SK-N-SH treated with all-trans-retinoic acid at 6 μM for 48 hours (cell line): ENCODE results near the gene ACO1.

ENCODE experiments used
- GLIS3 ChIP-seq: fragments of 250-450 bp; sonication (Bioruptor Pico); IDR thresholded peaks from 2 replicates; pipeline ENCODE4 v1.5.0; 2020; ENCODE audit warnings: mild to moderate bottlenecking, moderate library complexity
- POU6F1 ChIP-seq: fragments of 250-450 bp; sonication (Bioruptor Pico); IDR thresholded peaks from 2 replicates; pipeline ENCODE4 v1.8.0; 2021; ENCODE audit warnings: low read depth, mild to moderate bottlenecking, moderate library complexity, borderline replicate concordance
- SNAI2 ChIP-seq: fragments of 250-450 bp; sonication (Bioruptor Pico); IDR thresholded peaks from 2 replicates; pipeline ENCODE4 v1.5.0; 2020; ENCODE audit warnings: mild to moderate bottlenecking, moderate library complexity
- TSHZ2 ChIP-seq: fragments of 250-450 bp; sonication (Bioruptor Pico); IDR thresholded peaks from 2 replicates; pipeline ENCODE4 v1.5.0; 2020; ENCODE audit warnings: mild to moderate bottlenecking, moderate library complexity
- ZFP3 ChIP-seq: fragments of 250-450 bp; sonication (Bioruptor Pico); IDR thresholded peaks from 2 replicates; pipeline ENCODE4 v1.5.0; 2020; ENCODE audit warnings: mild to moderate bottlenecking, moderate library complexity
- ZFP30 ChIP-seq: fragments of 450-650 bp; formaldehyde crosslinking; IDR thresholded peaks from 2 replicates; pipeline ENCODE4 v1.5.0; 2022; ENCODE audit warnings: mild to moderate bottlenecking, moderate library complexity
- ZNF565 ChIP-seq: fragments of 450-650 bp; formaldehyde crosslinking; conservative IDR thresholded peaks from 2 replicates; pipeline ENCODE4 v1.5.0; 2020; ENCODE audit warnings: low read depth, mild to moderate bottlenecking, moderate library complexity
- ZNF70 ChIP-seq: fragments of 450-650 bp; formaldehyde crosslinking; IDR thresholded peaks from 2 replicates; pipeline ENCODE4 v1.5.0; 2020; ENCODE audit warnings: mild to moderate bottlenecking, moderate library complexity
- TF ChIP-seq, protein P1 (sequence below): fragments of 250-450 bp; sonication (Bioruptor Pico); IDR thresholded peaks from 2 replicates; pipeline ENCODE4 v1.5.1; 2021; ENCODE audit warnings: mild to moderate bottlenecking, moderate library complexity

- no peak for TF ChIP-seq GLIS3 (CRISPR knock-in tag)
- TF ChIP-seq ZFP3: no peak
- TF ChIP-seq TSHZ2 (CRISPR knock-in tag): no peak
- TF ChIP-seq SNAI2 (CRISPR knock-in tag): no peak
- TF ChIP-seq ZNF70 (CRISPR knock-in tag): no peak
- TF ChIP-seq ZFP30 (CRISPR knock-in tag): no peak
- TF ChIP-seq ZNF565 (CRISPR knock-in tag): no peak
- TF ChIP-seq, protein P1, sequence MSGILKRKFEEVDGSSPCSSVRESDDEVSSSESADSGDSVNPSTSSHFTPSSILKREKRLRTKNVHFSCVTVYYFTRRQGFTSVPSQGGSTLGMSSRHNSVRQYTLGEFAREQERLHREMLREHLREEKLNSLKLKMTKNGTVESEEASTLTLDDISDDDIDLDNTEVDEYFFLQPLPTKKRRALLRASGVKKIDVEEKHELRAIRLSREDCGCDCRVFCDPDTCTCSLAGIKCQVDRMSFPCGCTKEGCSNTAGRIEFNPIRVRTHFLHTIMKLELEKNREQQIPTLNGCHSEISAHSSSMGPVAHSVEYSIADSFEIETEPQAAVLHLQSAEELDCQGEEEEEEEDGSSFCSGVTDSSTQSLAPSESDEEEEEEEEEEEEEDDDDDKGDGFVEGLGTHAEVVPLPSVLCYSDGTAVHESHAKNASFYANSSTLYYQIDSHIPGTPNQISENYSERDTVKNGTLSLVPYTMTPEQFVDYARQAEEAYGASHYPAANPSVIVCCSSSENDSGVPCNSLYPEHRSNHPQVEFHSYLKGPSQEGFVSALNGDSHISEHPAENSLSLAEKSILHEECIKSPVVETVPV (CRISPR knock-in tag): no peak
- TF ChIP-seq POU6F1 (CRISPR knock-in tag): no peak
Observed at GRCh38 chr9:32413424-32413823, 29.0 kb downstream of the ACO1 start.
